Adrenal gland (tissue), 12 donors: ENCODE results near the gene CFLAR. TPM values are rescaled to one million over a fixed set of nuclear protein-coding genes. Genes with fewer than 3 reads are reported as not detected.
A peak's percentile ranks its signal among the peaks of the same experiment; 100 is the strongest.

ENCODE experiments used
- DNase-seq, 7 donors: peaks; one replicate each; pipeline ENCODE4 v3.0.0-alpha.2; 2019 to 2020
- H3K27ac ChIP-seq, 5 donors: fragments of 200-600 bp; sonication (generic) in 4 of 5; 1 replicate in 3 of 5; 2 replicates in 2 of 5; pipeline versions ENCODE4 v1.5.1 to v1.8.0; 2016 to 2020; ENCODE audit warnings: mild to moderate bottlenecking in 1 of 5
- H3K27me3 ChIP-seq: fragments of 200-600 bp; 2 replicates; pipeline ENCODE4 v1.8.0; 2021
- H3K36me3 ChIP-seq, 2 donors: fragments of 200-600 bp; replicated peaks in 1 of 2; 1 replicate in 1 of 2; 2 replicates in 1 of 2; pipeline versions ENCODE4 v1.5.1 to v1.8.0; 2018 to 2022
- H3K4me1 ChIP-seq, 2 donors: fragments of 200-600 bp; replicated peaks in 1 of 2; 1 replicate in 1 of 2; 2 replicates in 1 of 2; pipeline versions ENCODE4 v1.5.1 to v1.8.0; 2018 to 2021
- H3K4me3 ChIP-seq, 4 donors: fragments of 200-600 bp; sonication (generic) in 3 of 4; one replicate each; pipeline ENCODE4 v1.5.1; 2016 to 2018
- H3K9me3 ChIP-seq, 3 donors: fragments of 200-600 bp; sonication (generic) in 1 of 3; replicated peaks in 1 of 3; 1 replicate in 2 of 3; 2 replicates in 1 of 3; pipeline versions ENCODE4 v1.5.1 to v1.8.0; 2016 to 2021
- POLR2A ChIP-seq, 2 donors: fragments of 450-650 bp; IDR thresholded peaks; one replicate each; pipeline ENCODE4 v1.6.1; 2017; ENCODE audit warnings: antibody characterized with exemption in 2 of 2, mild to moderate bottlenecking in 2 of 2, moderate library complexity in 1 of 2
- WGBS, 4 donors: extraction: QIAGEN DNeasy Blood & Tissue Kit in 2 of 4; methylation state at CpG; one replicate each; pipeline versions ENCODE4 v1.1.5 to v1.1.7; 2013 to 2017; 5-methylcytosine and 5-hydroxymethylcytosine counted together
- intact Hi-C, 2 donors: fragments of 100-400 bp; cut with DNase I; formaldehyde crosslinking; loops; one replicate each; pipeline versions ENCODE4 v1.14.1 to v1.15.0; 2022 to 2023
- polyA plus RNA-seq, 3 donors: library from polyadenylated mRNA; stranded (reverse); fragments of 200-250 nt in 2 of 3; fragments of 350-450 nt in 1 of 3; fragmentation: Illumina TruSeq in 1 of 3; extraction: RNeasy Lipid Tissue Mini Kit (QIAGEN cat#74804) in 1 of 3; gene quantifications; one replicate each; pipeline ENCODE4 v1.2.3, GENCODE V29; 2013 to 2014
- total RNA-seq, 9 donors: library from RNA; depleted of rRNA in 4 of 9; stranded (reverse); fragments of >200 nt in 4 of 9; fragments of 120-200 nt in 1 of 9; fragmentation: NEBNext Ultra II Directional in 1 of 9; extraction: Animal tissue kit (Norgen Biotek cat#: 25700) in 1 of 9; gene quantifications; one replicate each; pipeline versions ENCODE4 v1.1.0 to v1.2.4, GENCODE V29; 2013 to 2023
- TF ChIP-seq, protein P1 (sequence below), 6 experiments: fragments of 450-650 bp in 4 of 6; fragments of 200-600 bp in 2 of 6; sonication (generic) in 1 of 6; IDR thresholded peaks; 1 replicate in 5 of 6; 2 replicates in 1 of 6; pipeline versions ENCODE4 v1.5.1 to v1.8.0; 2016 to 2021; ENCODE audit warnings: antibody characterized with exemption in 6 of 6, mild to moderate bottlenecking in 2 of 6, moderate library complexity in 1 of 6
- donor health status: healthy with polysubstance abuse.
- donor health status: Bipolar disorder and iron deficiency.
- donor health status: DM: yes; HTN: yes; CAD: no.
- donor health status: DM: no; HTN: no; CAD: no.
- donor health status: DM: no; HTN: no; CAD: no.
- donor health status: DM: yes; HTN: yes; CAD: no.

The CFLAR gene
- total and polyA plus RNA-seq, 12 donors: 47.1 to 267 (median 91.8) TPM

DNA sequence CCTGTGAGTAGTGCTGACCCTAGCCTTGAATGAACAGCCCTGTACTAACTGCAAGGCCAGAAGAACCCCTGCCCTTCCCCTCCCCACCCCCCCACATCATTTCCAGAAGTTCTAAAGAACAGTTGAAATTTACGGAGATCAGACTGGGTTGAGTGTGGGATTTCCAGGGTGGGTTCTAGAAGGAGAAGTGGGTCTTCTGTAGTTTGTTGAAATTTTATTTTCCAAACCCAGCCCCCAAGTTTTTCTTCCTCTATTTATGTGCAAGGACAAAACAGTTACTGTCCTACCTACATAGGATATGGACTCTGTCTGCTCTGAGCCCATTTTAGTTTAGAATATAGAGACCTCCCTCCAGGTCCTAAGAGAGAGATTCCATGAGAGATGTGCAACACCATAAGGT lies 40.7 kb downstream of the CFLAR start:
- peak overlapping the region in 2 of 5 donors; percentile 82 to 86 for H3K27ac ChIP-seq
- TF ChIP-seq, protein P1, sequence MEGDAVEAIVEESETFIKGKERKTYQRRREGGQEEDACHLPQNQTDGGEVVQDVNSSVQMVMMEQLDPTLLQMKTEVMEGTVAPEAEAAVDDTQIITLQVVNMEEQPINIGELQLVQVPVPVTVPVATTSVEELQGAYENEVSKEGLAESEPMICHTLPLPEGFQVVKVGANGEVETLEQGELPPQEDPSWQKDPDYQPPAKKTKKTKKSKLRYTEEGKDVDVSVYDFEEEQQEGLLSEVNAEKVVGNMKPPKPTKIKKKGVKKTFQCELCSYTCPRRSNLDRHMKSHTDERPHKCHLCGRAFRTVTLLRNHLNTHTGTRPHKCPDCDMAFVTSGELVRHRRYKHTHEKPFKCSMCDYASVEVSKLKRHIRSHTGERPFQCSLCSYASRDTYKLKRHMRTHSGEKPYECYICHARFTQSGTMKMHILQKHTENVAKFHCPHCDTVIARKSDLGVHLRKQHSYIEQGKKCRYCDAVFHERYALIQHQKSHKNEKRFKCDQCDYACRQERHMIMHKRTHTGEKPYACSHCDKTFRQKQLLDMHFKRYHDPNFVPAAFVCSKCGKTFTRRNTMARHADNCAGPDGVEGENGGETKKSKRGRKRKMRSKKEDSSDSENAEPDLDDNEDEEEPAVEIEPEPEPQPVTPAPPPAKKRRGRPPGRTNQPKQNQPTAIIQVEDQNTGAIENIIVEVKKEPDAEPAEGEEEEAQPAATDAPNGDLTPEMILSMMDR (IDR thresholded peaks at IDR 0.05): no peak
- no peak for TF ChIP-seq POLR2A (IDR thresholded peaks at IDR 0.05)

DNA sequence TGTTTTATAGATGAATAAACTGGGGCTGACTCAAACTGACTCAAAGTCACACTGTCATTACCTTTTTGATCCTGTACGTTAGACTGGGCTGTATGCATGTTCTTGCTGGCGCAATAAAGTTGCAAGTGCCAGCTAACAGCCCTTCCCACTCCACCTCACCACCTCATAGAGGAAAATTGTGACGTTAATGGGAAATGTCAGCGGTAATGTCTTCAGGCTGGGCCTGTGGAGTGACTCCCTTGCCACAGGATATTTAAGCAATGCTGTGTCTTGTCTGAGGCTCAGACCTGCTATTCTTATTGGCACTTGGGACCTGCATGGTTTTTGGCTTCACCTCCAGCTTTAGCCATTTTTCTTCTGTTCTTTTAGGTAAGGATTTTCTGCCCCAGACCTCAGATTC lies 41.7 kb downstream of the CFLAR start:
- Histone ChIP-seq H3K27ac (peak overlapping the region; percentile 56 to 86 (median 72)), H3K27me3 (no peaks in the 10 kb centered on the region), H3K36me3 (peaks cover 0 to 82% of the 10 kb centered on the region in 2 donors), H3K9me3 (no peaks in the 10 kb centered on the region), H3K4me1 (peaks cover 17 to 41% of the 10 kb centered on the region in 2 donors), H3K4me3 (peak overlapping the region in 1 of 4 donors; percentile 4)
- DNase-seq: no peak
- TF ChIP-seq, protein P1 (IDR thresholded peaks at IDR 0.05): no peak
- no peak for TF ChIP-seq POLR2A (IDR thresholded peaks at IDR 0.05)
- 49 to 63% (median 50%) methylated on average over 3 to 4 of the region's 4 CpGs for WGBS, 4 donors
- intact Hi-C loops: loop anchor here in 1 of 2 donors (5.0 to 10.0 kb wide), 3 partner anchors 40 to 193 kb away; partner anchors contain the start of genes CFLAR, HYCC2, NDUFB3 and ORC2

More for the DNA sequence above, 40.7 kb downstream of the CFLAR start:
- peaks cover 20 to 51% of the 10 kb centered on the region in 2 donors for H3K4me1 ChIP-seq
- no peak for DNase-seq
- intact Hi-C loops: loop anchor here in 1 of 2 donors (5.0 to 10.0 kb wide), 3 partner anchors 39 to 192 kb away; partner anchors contain the start of genes CFLAR, HYCC2, NDUFB3 and ORC2
- H3K36me3 ChIP-seq: peaks cover 0 to 76% of the 10 kb centered on the region in 2 donors
- no peaks in the 10 kb centered on the region for H3K9me3 ChIP-seq
- no peaks in the 10 kb centered on the region for H3K27me3 ChIP-seq
- no peak overlapping the region for H3K4me3 ChIP-seq
- WGBS, 4 donors: 0 to 75% (median 28%) methylated on average over 1 of the region's 1 CpG

DNA sequence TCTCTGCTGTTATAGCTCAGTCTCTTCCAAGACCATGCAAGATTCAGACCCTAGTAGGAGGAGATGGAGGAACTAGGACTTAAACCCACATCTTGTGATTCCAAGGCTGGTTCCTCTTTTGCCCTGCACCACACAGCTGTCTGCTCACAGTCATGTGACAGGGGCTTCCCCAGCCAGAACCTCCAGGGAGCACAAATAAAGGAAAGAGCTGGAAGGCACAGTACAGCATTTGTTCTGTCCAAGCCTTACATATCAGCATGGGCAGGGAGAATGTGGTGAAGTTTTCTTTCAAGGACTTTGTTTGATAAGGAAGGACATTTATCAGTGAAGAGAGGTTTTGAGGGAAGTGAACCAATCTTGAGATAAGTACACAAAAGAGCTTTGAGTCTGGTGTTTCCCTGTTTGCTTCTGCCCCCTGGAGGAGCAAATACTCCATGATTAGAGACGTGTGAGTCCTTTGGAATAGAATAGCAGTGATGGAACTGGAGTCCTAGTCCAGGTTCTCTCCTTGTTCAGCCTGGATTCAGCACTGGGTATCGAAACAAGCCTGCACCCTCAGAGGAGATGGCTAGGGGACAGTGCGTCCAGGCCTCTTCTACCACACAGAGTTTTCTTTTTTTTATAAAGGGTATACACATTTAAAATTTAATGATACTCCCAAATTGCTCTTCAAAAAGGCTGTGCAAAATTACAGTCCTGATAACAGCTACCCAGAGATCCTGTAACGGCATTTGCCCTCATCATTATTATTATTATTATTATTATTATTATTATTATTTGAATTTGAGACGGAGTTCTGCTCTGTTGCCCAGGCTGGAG lies 42.4 kb downstream of the CFLAR start:
- 28 to 36% (median 35%) methylated on average over 5 of the region's 5 CpGs for WGBS, 4 donors
- Histone ChIP-seq H3K4me1 (peaks cover 18 to 37% of the 10 kb centered on the region in 2 donors), H3K4me3 (peak overlapping the region in 1 of 4 donors; percentile 4), H3K27me3 (no peaks in the 10 kb centered on the region), H3K9me3 (no peaks in the 10 kb centered on the region), H3K27ac (peak overlapping the region; percentile 56 to 86 (median 72)), H3K36me3 (peaks cover 0 to 82% of the 10 kb centered on the region in 2 donors)
- intact Hi-C loops: loop anchor here in 1 of 2 donors (5.0 to 10.0 kb wide), 3 partner anchors 41 to 194 kb away; partner anchors contain the start of genes CFLAR, HYCC2, NDUFB3 and ORC2
- DNase-seq: peak; percentile 80 to 93 (median 87)
- peak; percentile 34 to 81 for TF ChIP-seq POLR2A (IDR thresholded peaks at IDR 0.05)
- TF ChIP-seq, protein P1 (IDR thresholded peaks at IDR 0.05): peak; percentile 57 to 93 (median 82)

DNA sequence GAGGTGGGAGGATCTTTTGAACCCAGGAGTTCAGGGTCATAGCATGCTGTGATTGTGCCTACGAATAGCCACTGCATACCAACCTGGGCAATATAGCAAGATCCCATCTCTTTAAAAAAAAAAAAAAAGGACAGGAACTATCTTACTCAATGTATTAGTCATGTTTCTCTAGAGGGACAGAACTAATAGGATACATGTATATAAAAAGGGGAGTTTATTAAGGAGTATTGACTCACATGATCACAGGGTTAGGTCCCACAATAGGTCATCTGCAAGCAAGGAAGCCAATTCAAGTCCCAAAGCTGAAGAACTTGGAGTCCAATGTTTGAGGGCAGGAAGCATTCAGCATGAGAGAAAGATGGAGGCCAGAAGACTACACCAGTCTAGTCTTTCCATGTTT lies 48.2 kb downstream of the CFLAR start:
- H3K27ac ChIP-seq: no peak overlapping the region
- peaks cover 0 to 5% of the 10 kb centered on the region in 2 donors for H3K4me1 ChIP-seq
- H3K36me3 ChIP-seq: peaks cover 0 to 63% of the 10 kb centered on the region in 2 donors
- no peak for TF ChIP-seq POLR2A (IDR thresholded peaks at IDR 0.05)
- TF ChIP-seq, protein P1 (IDR thresholded peaks at IDR 0.05): no peak
- 80 to 100% (median 89%) methylated on average over 1 of the region's 1 CpG for WGBS, 4 donors
- no peaks in the 10 kb centered on the region for H3K27me3 ChIP-seq
- intact Hi-C loops: loop anchor here in 1 of 2 donors (5.0 kb wide), 1 partner anchor 267 kb away; no protein-coding TSS in a partner anchor
- H3K9me3 ChIP-seq: no peaks in the 10 kb centered on the region
- no peak for DNase-seq
- H3K4me3 ChIP-seq: no peak overlapping the region
